MV-4-11 (cell line): ENCODE measurements around the gene POLR3C.
A peak's percentile ranks its signal among the peaks of the same experiment; 100 is the strongest.
"Not testable (repeated sequence)": the region's sequence is repeated elsewhere in the genome, so short reads cannot be mapped to it uniquely, and the experiment has no call there.

Source experiments
- DNase-seq: peaks from one replicate; lab custom pipeline; 2025; lab: John Stamatoyannopoulos, UW

Gene POLR3C

GRCh38 chr1:145823565-145824498, at the start of gene POLR3C, which contains the start of gene RNF115:
Gene POLR3C, plus strand, starts transcription at chr1:145824200. Its CDS starts 1,577 bp downstream, at chr1:145825777.
Gene RNF115, minus strand, starts transcription at chr1:145824095. Its CDS starts 222 bp downstream, at chr1:145823873.
- DNase-seq = peak; percentile 90

GRCh38 chr1:145777357-145778145, 46.4 kb upstream of the POLR3C start:
- no peak for DNase-seq

GRCh38 chr1:145778146-145778540, 45.9 kb upstream of the POLR3C start:
- no peak for DNase-seq

- no peak for DNase-seq
Measured at GRCh38 chr1:145782272-145783099, 41.5 kb upstream of the POLR3C start.

- DNase-seq = no peak
Measured at GRCh38 chr1:145784409-145784808, 39.6 kb upstream of the POLR3C start.

- no peak for DNase-seq
Measured at GRCh38 chr1:145785547-145785946, 38.5 kb upstream of the POLR3C start.

GRCh38 chr1:145786271-145786670, 37.7 kb upstream of the POLR3C start:
- no peak for DNase-seq

- DNase-seq = no peak
Measured at GRCh38 chr1:145788580-145788979, 35.4 kb upstream of the POLR3C start.

- not testable (repeated sequence) for DNase-seq
Measured at GRCh38 chr1:145791860-145792259, 32.1 kb upstream of the POLR3C start.

- DNase-seq = no peak
Measured at GRCh38 chr1:145792484-145792883, 31.5 kb upstream of the POLR3C start.

- DNase-seq = no peak
Measured at GRCh38 chr1:145795257-145795881, 28.6 kb upstream of the POLR3C start.

- DNase-seq = peak; percentile 80
Measured at GRCh38 chr1:145796753-145797152, 27.2 kb upstream of the POLR3C start.

GRCh38 chr1:145799806-145800205, 24.2 kb upstream of the POLR3C start:
- no peak for DNase-seq

GRCh38 chr1:145804235-145805045, 19.6 kb upstream of the POLR3C start:
- DNase-seq = peak; percentile 10

- no peak for DNase-seq
Measured at GRCh38 chr1:145805057-145805456, 18.9 kb upstream of the POLR3C start.

GRCh38 chr1:145806408-145806807, 17.6 kb upstream of the POLR3C start:
- DNase-seq = no peak

- no peak for DNase-seq
Measured at GRCh38 chr1:145806844-145807243, 17.2 kb upstream of the POLR3C start.

GRCh38 chr1:145812977-145813810, 10.8 kb upstream of the POLR3C start:
- DNase-seq = not testable (repeated sequence)

- not testable (repeated sequence) for DNase-seq
Measured at GRCh38 chr1:145818095-145818494, 5.9 kb upstream of the POLR3C start.
